Measurements from ENCODE around the gene INPP5D.

GRCh38 chr2:233161730-233162129 is 101.6 kb downstream of the INPP5D start:
- TF ChIP-seq ISL1 (CRISPR knock-in tag; IDR thresholded peaks at IDR 0.05) (no peak), GLIS3 (CRISPR knock-in tag; IDR thresholded peaks at IDR 0.05) (no peak), CREB5 (CRISPR knock-in tag; IDR thresholded peaks at IDR 0.05; ENCODE audit: low read depth) (no peak), BACH2 (CRISPR knock-in tag; IDR thresholded peaks at IDR 0.05; ENCODE audit: borderline replicate concordance) (no peak), TCF4 (CRISPR knock-in tag; IDR thresholded peaks at IDR 0.05; ENCODE audit: borderline replicate concordance) (no peak)
- TF ChIP-seq, protein P1, sequence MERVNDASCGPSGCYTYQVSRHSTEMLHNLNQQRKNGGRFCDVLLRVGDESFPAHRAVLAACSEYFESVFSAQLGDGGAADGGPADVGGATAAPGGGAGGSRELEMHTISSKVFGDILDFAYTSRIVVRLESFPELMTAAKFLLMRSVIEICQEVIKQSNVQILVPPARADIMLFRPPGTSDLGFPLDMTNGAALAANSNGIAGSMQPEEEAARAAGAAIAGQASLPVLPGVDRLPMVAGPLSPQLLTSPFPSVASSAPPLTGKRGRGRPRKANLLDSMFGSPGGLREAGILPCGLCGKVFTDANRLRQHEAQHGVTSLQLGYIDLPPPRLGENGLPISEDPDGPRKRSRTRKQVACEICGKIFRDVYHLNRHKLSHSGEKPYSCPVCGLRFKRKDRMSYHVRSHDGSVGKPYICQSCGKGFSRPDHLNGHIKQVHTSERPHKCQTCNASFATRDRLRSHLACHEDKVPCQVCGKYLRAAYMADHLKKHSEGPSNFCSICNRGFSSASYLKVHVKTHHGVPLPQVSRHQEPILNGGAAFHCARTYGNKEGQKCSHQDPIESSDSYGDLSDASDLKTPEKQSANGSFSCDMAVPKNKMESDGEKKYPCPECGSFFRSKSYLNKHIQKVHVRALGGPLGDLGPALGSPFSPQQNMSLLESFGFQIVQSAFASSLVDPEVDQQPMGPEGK (CRISPR knock-in tag; IDR thresholded peaks at IDR 0.05; ENCODE audit: borderline replicate concordance), result no peak
- TF ChIP-seq, protein P2, sequence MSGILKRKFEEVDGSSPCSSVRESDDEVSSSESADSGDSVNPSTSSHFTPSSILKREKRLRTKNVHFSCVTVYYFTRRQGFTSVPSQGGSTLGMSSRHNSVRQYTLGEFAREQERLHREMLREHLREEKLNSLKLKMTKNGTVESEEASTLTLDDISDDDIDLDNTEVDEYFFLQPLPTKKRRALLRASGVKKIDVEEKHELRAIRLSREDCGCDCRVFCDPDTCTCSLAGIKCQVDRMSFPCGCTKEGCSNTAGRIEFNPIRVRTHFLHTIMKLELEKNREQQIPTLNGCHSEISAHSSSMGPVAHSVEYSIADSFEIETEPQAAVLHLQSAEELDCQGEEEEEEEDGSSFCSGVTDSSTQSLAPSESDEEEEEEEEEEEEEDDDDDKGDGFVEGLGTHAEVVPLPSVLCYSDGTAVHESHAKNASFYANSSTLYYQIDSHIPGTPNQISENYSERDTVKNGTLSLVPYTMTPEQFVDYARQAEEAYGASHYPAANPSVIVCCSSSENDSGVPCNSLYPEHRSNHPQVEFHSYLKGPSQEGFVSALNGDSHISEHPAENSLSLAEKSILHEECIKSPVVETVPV (CRISPR knock-in tag; IDR thresholded peaks at IDR 0.05), result no peak

All from SK-N-SH treated with all-trans-retinoic acid at 6 μM for 48 hours (cell line).